HCT116 (cell line): Measurements from ENCODE around the gene HFE.

Experiments used
- CTCF ChIP-seq, 3 experiments: fragments of 200-600 bp in 1 of 3; sonication (generic) in 1 of 3; IDR thresholded peaks in 2 of 3; conservative IDR thresholded peaks in 1 of 3; 2 replicates each; pipeline ENCODE4 v1.5.1; 2012 to 2017; ENCODE audit warnings: low read depth in 2 of 3, low read length in 2 of 3, antibody characterized with exemption in 1 of 3, borderline replicate concordance in 1 of 3, control low read depth in 1 of 3, mild to moderate bottlenecking in 1 of 3, mixed read lengths in 1 of 3, mixed run types in 1 of 3, moderate library complexity in 1 of 3; ENCODE audit not compliant: insufficient read depth in 1 of 3
- EGR1 ChIP-seq: IDR thresholded peaks from 2 replicates; pipeline ENCODE4 v1.6.1; 2012; ENCODE audit warnings: low read depth
- ELF1 ChIP-seq: IDR thresholded peaks from 2 replicates; pipeline ENCODE4 v1.6.1; 2012; ENCODE audit warnings: low read depth, borderline replicate concordance
- MAX ChIP-seq: IDR thresholded peaks from 2 replicates; pipeline ENCODE4 v1.6.1; 2012
- POLR2A ChIP-seq: IDR thresholded peaks from 2 replicates; pipeline ENCODE4 v1.7.0; 2011; ENCODE audit warnings: borderline replicate concordance; ENCODE audit not compliant: insufficient read depth, insufficient read length; ENCODE audit errors: extremely low read depth
- POLR2AphosphoS5 ChIP-seq: IDR thresholded peaks from 2 replicates; pipeline ENCODE4 v1.6.1; 2011; ENCODE audit warnings: mild to moderate bottlenecking, low read depth, low read length, moderate library complexity
- RAD21 ChIP-seq: IDR thresholded peaks from 2 replicates; pipeline ENCODE4 v1.6.1; 2012; ENCODE audit warnings: low read depth, mild to moderate bottlenecking
- SIN3A ChIP-seq: IDR thresholded peaks from 2 replicates; pipeline ENCODE4 v1.6.1; 2012; ENCODE audit warnings: low read depth
- YY1 ChIP-seq: IDR thresholded peaks from 2 replicates; pipeline ENCODE4 v1.6.1; 2011; ENCODE audit warnings: low read length, low read depth, moderate library complexity, mild to moderate bottlenecking; ENCODE audit not compliant: insufficient replicate concordance; ENCODE audit errors: extremely low read depth

GRCh38 chr6:26104457-26105108 lies 17.4 kb downstream of the HFE start:
- TF ChIP-seq CTCF (IDR thresholded peaks at IDR 0.05 in 2 of 3, conservative IDR thresholded peaks at IDR 0.05 in 1 of 3; ENCODE audit: borderline replicate concordance in 1 of 3, insufficient read depth in 1 of 3, low read depth in 2 of 3, low read length in 2 of 3) (no peak), POLR2A (no peak), EGR1 (no peak; the same call in 1 of the 2 replicates), POLR2AphosphoS5 (no peak), MAX (no peak), SIN3A (no peak), ELF1 (no peak), YY1 (no peak), RAD21 (no peak)
